ENCODE data around the gene CEBPZ.

The CEBPZ gene

DNA sequence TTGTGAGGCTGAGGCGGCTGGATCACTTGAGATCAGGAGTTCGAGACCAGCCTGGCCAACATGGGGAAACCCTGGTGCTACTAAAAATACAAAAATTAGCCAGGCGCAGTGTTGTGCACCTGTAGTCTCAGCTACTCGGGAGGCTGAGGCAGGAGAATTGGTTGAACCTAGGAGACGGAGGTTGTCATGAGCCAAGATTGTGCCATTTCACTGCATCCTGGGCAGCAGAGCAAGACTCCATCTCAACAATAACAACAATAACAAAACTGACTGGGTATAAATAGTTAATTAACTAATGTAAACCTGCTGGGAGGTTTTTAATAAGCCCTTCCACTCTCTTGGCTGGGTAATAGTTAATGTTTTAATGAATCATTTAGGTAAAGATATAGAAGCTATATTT is 50.8 kb downstream of the CEBPZ start:
- Histone ChIP-seq H2AFZ (ENCODE audit: insufficient read depth, low read length, poor library complexity) (no peak overlapping the region), H2BK12ac (ENCODE audit: low read length) (no peak overlapping the region), H3K36me3 (ENCODE audit: control insufficient read depth in 1 of 2, insufficient read depth in 2 of 2, low read length in 2 of 2) (no peaks in the 10 kb centered on the region), H3K4ac (ENCODE audit: low read depth, low read length) (no peak overlapping the region), H3K9me3 (ENCODE audit: insufficient read depth, low read depth, low read length) (no peaks in the 10 kb centered on the region), H3K9ac (ENCODE audit: low read length) (no peak overlapping the region), H3K23ac (ENCODE audit: low read length) (no peak overlapping the region), H3K4me2 (ENCODE audit: low read length) (no peak overlapping the region), H4K12ac (ENCODE audit: low read depth, low read length) (no peak overlapping the region), H3K79me2 (ENCODE audit: control insufficient read depth, insufficient read depth, low read length, poor library complexity) (no peaks in the 10 kb centered on the region), H3K14ac (ENCODE audit: low read length) (no peak overlapping the region), H3K18ac (ENCODE audit: low read length) (no peak overlapping the region), H3K27ac (ENCODE audit: low read depth, low read length) (no peak overlapping the region), H3K4me3 (ENCODE audit: low read depth, low read length) (no peak overlapping the region), H2BK5ac (ENCODE audit: low read depth, low read length, poor library complexity) (no peak overlapping the region), H2AK5ac (ENCODE audit: low read length) (no peak overlapping the region), H4K8ac (ENCODE audit: low read depth, low read length) (no peak overlapping the region), H3K4me1 (ENCODE audit: control insufficient read depth in 1 of 2, insufficient read depth in 2 of 2, low read length in 2 of 2) (peaks cover 0 to 3% of the 10 kb centered on the region in 2 experiments), H2BK120ac (ENCODE audit: insufficient read depth, low read length, poor library complexity) (no peak overlapping the region), H3K27me3 (ENCODE audit: insufficient read depth, low read length) (no peaks in the 10 kb centered on the region), H3K79me1 (ENCODE audit: low read length) (no peaks in the 10 kb centered on the region), H4K91ac (ENCODE audit: low read depth, low read length) (no peak overlapping the region)
- WGBS (ENCODE audit: extremely low coverage, insufficient coverage, insufficient read length) = no CpG with 5 or more reads among the region's 5 CpGs
- no peak for DNase-seq

DNA sequence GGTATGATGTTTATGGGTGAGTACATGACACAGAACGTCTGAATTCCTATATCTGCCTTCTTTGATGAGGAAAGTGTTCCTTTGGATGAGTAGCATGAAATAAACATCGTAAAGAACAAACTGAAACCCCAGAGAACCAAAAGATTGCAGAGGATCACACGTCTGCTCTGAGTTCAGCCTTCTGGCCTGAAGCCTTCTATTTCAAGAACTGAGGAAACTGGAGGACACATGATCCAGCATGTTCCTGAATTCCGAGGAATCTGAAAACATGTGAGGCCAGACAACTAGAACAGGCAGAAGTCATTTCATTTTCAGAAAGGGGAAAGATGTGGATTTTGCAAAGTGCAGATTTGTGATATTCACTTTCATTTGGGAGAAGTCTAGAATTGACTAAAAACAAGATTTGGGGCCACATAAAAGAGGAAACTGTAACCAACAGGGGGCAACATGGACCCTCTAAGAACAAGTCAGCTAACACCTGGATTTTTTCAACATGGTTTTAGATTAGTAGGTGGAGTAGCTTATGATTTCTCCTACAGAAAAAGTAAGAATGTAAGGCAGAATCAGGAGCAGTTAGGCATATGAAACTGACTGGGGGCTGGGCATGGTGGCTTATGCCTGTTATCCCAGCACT is 51.3 kb downstream of the CEBPZ start:
- H3K27me3 ChIP-seq (ENCODE audit: insufficient read depth, low read length) = no peaks in the 10 kb centered on the region
- H3K79me1 ChIP-seq (ENCODE audit: low read length) = no peaks in the 10 kb centered on the region
- no peaks in the 10 kb centered on the region for H3K79me2 ChIP-seq (ENCODE audit: control insufficient read depth, insufficient read depth, low read length, poor library complexity)
- H2BK120ac ChIP-seq (ENCODE audit: insufficient read depth, low read length, poor library complexity) = no peak overlapping the region
- H4K91ac ChIP-seq (ENCODE audit: low read depth, low read length) = no peak overlapping the region
- H3K4me3 ChIP-seq (ENCODE audit: low read depth, low read length) = no peak overlapping the region
- no peak overlapping the region for H4K12ac ChIP-seq (ENCODE audit: low read depth, low read length)
- H3K36me3 ChIP-seq (ENCODE audit: control insufficient read depth in 1 of 2, insufficient read depth in 2 of 2, low read length in 2 of 2) = no peaks in the 10 kb centered on the region
- no peak overlapping the region for H2BK12ac ChIP-seq (ENCODE audit: low read length)
- no peaks in the 10 kb centered on the region for H3K9me3 ChIP-seq (ENCODE audit: insufficient read depth, low read depth, low read length)
- H3K4me1 ChIP-seq (ENCODE audit: control insufficient read depth in 1 of 2, insufficient read depth in 2 of 2, low read length in 2 of 2) = peaks cover 0 to 3% of the 10 kb centered on the region in 2 experiments
- H2AFZ ChIP-seq (ENCODE audit: insufficient read depth, low read length, poor library complexity) = no peak overlapping the region
- no peak overlapping the region for H3K9ac ChIP-seq (ENCODE audit: low read length)
- no peak overlapping the region for H4K8ac ChIP-seq (ENCODE audit: low read depth, low read length)
- H2AK5ac ChIP-seq (ENCODE audit: low read length) = no peak overlapping the region
- no peak overlapping the region for H3K14ac ChIP-seq (ENCODE audit: low read length)
- H3K27ac ChIP-seq (ENCODE audit: low read depth, low read length) = no peak overlapping the region
- WGBS (ENCODE audit: extremely low coverage, insufficient coverage, insufficient read length) = no CpG with 5 or more reads among the region's 4 CpGs
- H3K4me2 ChIP-seq (ENCODE audit: low read length) = no peak overlapping the region
- H3K18ac ChIP-seq (ENCODE audit: low read length) = no peak overlapping the region
- H2BK5ac ChIP-seq (ENCODE audit: low read depth, low read length, poor library complexity) = no peak overlapping the region
- no peak overlapping the region for H3K4ac ChIP-seq (ENCODE audit: low read depth, low read length)
- no peak for DNase-seq
- no peak overlapping the region for H3K23ac ChIP-seq (ENCODE audit: low read length)

DNA sequence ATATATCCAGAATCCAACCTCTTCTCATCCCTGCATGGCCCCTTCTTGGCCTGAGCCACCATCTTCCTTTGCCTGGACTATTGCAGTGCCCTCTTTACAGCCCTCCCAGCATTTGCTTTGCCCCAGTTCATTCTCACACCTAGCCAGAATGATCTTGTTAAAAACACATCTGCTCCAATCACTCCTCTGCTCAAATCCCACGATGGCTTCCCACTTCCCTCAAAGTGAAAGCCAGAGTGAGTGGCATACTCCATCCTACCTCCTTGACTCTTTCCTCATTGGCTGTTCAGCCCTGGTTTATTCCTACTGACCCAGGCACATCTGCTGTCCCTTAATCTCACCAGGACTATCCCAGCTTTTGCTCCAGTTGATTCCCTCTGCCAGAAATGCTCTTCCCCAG is 57.7 kb downstream of the CEBPZ start:
- Histone ChIP-seq H4K12ac (ENCODE audit: low read depth, low read length) (no peak overlapping the region), H3K27me3 (ENCODE audit: insufficient read depth, low read length) (no peaks in the 10 kb centered on the region), H3K36me3 (ENCODE audit: control insufficient read depth in 1 of 2, insufficient read depth in 2 of 2, low read length in 2 of 2) (no peaks in the 10 kb centered on the region), H3K23ac (ENCODE audit: low read length) (no peak overlapping the region), H4K91ac (ENCODE audit: low read depth, low read length) (no peak overlapping the region), H2AFZ (ENCODE audit: insufficient read depth, low read length, poor library complexity) (no peak overlapping the region), H3K27ac (ENCODE audit: low read depth, low read length) (no peak overlapping the region), H3K18ac (ENCODE audit: low read length) (no peak overlapping the region), H3K79me2 (ENCODE audit: control insufficient read depth, insufficient read depth, low read length, poor library complexity) (no peaks in the 10 kb centered on the region), H3K9me3 (ENCODE audit: insufficient read depth, low read depth, low read length) (no peaks in the 10 kb centered on the region), H3K4ac (ENCODE audit: low read depth, low read length) (no peak overlapping the region), H3K4me3 (ENCODE audit: low read depth, low read length) (no peak overlapping the region), H4K8ac (ENCODE audit: low read depth, low read length) (no peak overlapping the region), H3K4me1 (ENCODE audit: control insufficient read depth in 1 of 2, insufficient read depth in 2 of 2, low read length in 2 of 2) (no peaks in the 10 kb centered on the region), H3K79me1 (ENCODE audit: low read length) (no peaks in the 10 kb centered on the region), H3K9ac (ENCODE audit: low read length) (no peak overlapping the region), H3K4me2 (ENCODE audit: low read length) (no peak overlapping the region), H2BK12ac (ENCODE audit: low read length) (no peak overlapping the region), H3K14ac (ENCODE audit: low read length) (no peak overlapping the region), H2AK5ac (ENCODE audit: low read length) (no peak overlapping the region), H2BK120ac (ENCODE audit: insufficient read depth, low read length, poor library complexity) (no peak overlapping the region), H2BK5ac (ENCODE audit: low read depth, low read length, poor library complexity) (no peak overlapping the region)
- no peak for DNase-seq
- WGBS (ENCODE audit: extremely low coverage, insufficient coverage, insufficient read length) = no CpG with 5 or more reads among the region's 1 CpG

DNA sequence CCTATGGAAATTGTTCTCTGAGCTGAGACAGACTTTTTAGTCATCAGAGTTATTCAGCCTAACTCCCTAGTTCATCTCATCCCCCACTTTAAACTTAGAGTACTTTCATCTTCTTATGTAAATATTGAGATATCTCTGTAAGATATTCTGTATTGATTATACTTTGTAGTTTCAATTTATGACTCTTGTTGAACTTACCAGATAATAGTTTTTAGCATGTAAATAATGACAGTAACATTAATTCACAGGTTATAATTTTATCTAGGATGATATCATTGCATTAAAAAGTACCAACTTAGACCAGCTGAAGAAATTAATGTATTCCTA is 59.8 kb downstream of the CEBPZ start:
- Histone ChIP-seq H3K79me2 (ENCODE audit: control insufficient read depth, insufficient read depth, low read length, poor library complexity) (no peaks in the 10 kb centered on the region), H3K79me1 (ENCODE audit: low read length) (no peaks in the 10 kb centered on the region), H2BK5ac (ENCODE audit: low read depth, low read length, poor library complexity) (no peak overlapping the region), H3K23ac (ENCODE audit: low read length) (no peak overlapping the region), H3K4me3 (ENCODE audit: low read depth, low read length) (no peak overlapping the region), H3K27ac (ENCODE audit: low read depth, low read length) (no peak overlapping the region), H3K36me3 (ENCODE audit: control insufficient read depth in 1 of 2, insufficient read depth in 2 of 2, low read length in 2 of 2) (no peaks in the 10 kb centered on the region), H3K4me1 (ENCODE audit: control insufficient read depth in 1 of 2, insufficient read depth in 2 of 2, low read length in 2 of 2) (no peaks in the 10 kb centered on the region), H3K14ac (ENCODE audit: low read length) (no peak overlapping the region), H4K91ac (ENCODE audit: low read depth, low read length) (no peak overlapping the region), H3K9ac (ENCODE audit: low read length) (no peak overlapping the region), H2BK12ac (ENCODE audit: low read length) (no peak overlapping the region), H4K12ac (ENCODE audit: low read depth, low read length) (no peak overlapping the region), H3K4ac (ENCODE audit: low read depth, low read length) (no peak overlapping the region), H3K4me2 (ENCODE audit: low read length) (no peak overlapping the region), H3K27me3 (ENCODE audit: insufficient read depth, low read length) (no peaks in the 10 kb centered on the region), H2BK120ac (ENCODE audit: insufficient read depth, low read length, poor library complexity) (no peak overlapping the region), H3K18ac (ENCODE audit: low read length) (no peak overlapping the region), H3K9me3 (ENCODE audit: insufficient read depth, low read depth, low read length) (no peaks in the 10 kb centered on the region), H2AFZ (ENCODE audit: insufficient read depth, low read length, poor library complexity) (no peak overlapping the region), H4K8ac (ENCODE audit: low read depth, low read length) (no peak overlapping the region), H2AK5ac (ENCODE audit: low read length) (no peak overlapping the region)
- no peak for DNase-seq
